Measurements from ENCODE around the gene ZNF487. TPM values are rescaled to one million over a fixed set of nuclear protein-coding genes. Genes with fewer than 3 reads are reported as not detected.

Gene ZNF487
- total RNA-seq, 4 donors from 2014 or later: 6.5 to 16.0 (median 10.8) TPM

DNA sequence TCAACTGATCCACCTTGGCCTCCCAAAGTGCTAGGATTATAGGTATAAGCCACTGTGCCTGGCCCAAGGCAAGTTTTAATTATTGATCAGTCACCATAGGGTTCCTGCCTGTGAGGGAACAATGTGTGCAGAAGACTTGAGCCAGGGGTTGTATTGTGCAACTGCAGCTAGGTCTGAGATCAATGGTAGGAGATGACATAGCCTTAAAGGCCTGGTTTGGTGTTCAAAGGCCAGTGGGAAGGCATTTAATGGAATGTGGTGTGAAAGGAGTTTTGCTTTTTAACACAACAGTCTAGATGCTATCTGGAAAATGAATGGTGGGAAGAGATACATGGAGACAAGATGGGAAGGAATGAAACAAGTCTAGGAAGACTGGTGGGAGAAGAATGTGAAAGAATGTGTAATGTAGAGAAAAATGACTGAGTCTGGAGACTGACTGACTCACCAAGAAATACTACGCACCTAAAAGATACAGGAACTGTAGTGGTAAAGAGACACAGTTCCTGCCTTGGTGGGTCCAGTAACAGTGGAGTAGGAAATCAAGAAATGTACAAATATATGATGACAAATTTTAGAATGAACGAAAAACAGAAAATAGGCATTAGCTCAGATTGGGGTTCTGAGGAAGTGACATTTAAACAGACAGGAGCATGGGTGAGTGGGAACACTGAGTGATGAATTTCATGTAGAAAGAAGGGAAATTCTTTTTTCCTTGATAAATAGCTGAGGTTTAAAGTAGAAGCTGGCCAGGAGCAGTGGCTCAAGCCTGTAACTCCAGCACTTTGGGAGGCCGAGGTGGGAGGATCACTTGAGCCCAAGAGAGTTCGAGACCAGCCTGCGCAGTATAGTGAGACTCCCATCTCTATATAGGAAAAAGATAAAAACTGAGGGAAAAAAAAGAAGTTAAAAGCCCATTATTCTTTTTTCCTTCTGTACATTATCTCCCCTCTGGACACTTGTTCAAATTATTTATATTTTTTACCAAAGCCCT is 37.3 kb upstream of the ZNF487 start:
- WGBS: 83% methylated on average over 5 of the region's 5 CpGs
- H3K4me1 ChIP-seq: peaks cover 84% of the 10 kb centered on the region
- H3K27me3 ChIP-seq: no peaks in the 10 kb centered on the region
- peak overlapping the region; percentile 29 for H3K27ac ChIP-seq
- no peaks in the 10 kb centered on the region for H3K9me3 ChIP-seq
- H3K36me3 ChIP-seq: peaks cover 10% of the 10 kb centered on the region
- TF ChIP-seq POLR2AphosphoS5 (IDR thresholded peaks at IDR 0.05) (no peak), CTCF (IDR thresholded peaks at IDR 0.05) (no peak), EP300 (IDR thresholded peaks at IDR 0.05) (no peak), POLR2A (IDR thresholded peaks at IDR 0.05) (no peak)
- no peak overlapping the region for H3K4me3 ChIP-seq
- no peak for DNase-seq (ENCODE audit: low spot score in 2 of 2)

GRCh38 chr10:43401627-43402026 is 35.3 kb upstream of the ZNF487 start:
- TF ChIP-seq CTCF (IDR thresholded peaks at IDR 0.05) (no peak), POLR2A (IDR thresholded peaks at IDR 0.05) (no peak), EP300 (IDR thresholded peaks at IDR 0.05) (no peak), POLR2AphosphoS5 (IDR thresholded peaks at IDR 0.05) (no peak)
- no peak overlapping the region for H3K4me3 ChIP-seq
- peaks cover 86% of the 10 kb centered on the region for H3K4me1 ChIP-seq
- no peak for DNase-seq (ENCODE audit: low spot score in 2 of 2)
- no peaks in the 10 kb centered on the region for H3K27me3 ChIP-seq
- no peaks in the 10 kb centered on the region for H3K9me3 ChIP-seq
- 97% methylated on average over 2 of the region's 2 CpGs for whole genome bisulfite sequencing
- H3K36me3 ChIP-seq: peaks cover 6% of the 10 kb centered on the region
- H3K27ac ChIP-seq: no peak overlapping the region

- Histone ChIP-seq H3K36me3 (peaks cover 6% of the 10 kb centered on the region), H3K27me3 (no peaks in the 10 kb centered on the region), H3K9me3 (no peaks in the 10 kb centered on the region), H3K4me3 (no peak overlapping the region), H3K27ac (no peak overlapping the region), H3K4me1 (peaks cover 88% of the 10 kb centered on the region)
- DNase-seq (ENCODE audit: low spot score in 2 of 2): no peak
- TF ChIP-seq EP300 (IDR thresholded peaks at IDR 0.05) (no peak), POLR2AphosphoS5 (IDR thresholded peaks at IDR 0.05) (no peak), POLR2A (IDR thresholded peaks at IDR 0.05) (no peak), CTCF (IDR thresholded peaks at IDR 0.05) (no peak)
- 58% methylated on average over 4 of the region's 4 CpGs for WGBS
These were observed 34.7 kb upstream of the ZNF487 start for GRCh38 chr10:43402176-43402575.

- TF ChIP-seq CTCF (IDR thresholded peaks at IDR 0.05): no peak
- TF ChIP-seq EP300 (IDR thresholded peaks at IDR 0.05): no peak
- no peak for TF ChIP-seq POLR2A (IDR thresholded peaks at IDR 0.05)
- TF ChIP-seq POLR2AphosphoS5 (IDR thresholded peaks at IDR 0.05): no peak
- peaks cover 6% of the 10 kb centered on the region for H3K36me3 ChIP-seq
- no peaks in the 10 kb centered on the region for H3K27me3 ChIP-seq
- no peak overlapping the region for H3K27ac ChIP-seq
- 73% methylated on average over 7 of the region's 7 CpGs for WGBS
- H3K4me3 ChIP-seq: no peak overlapping the region
- H3K4me1 ChIP-seq: peaks cover 81% of the 10 kb centered on the region
- H3K9me3 ChIP-seq: no peaks in the 10 kb centered on the region
- no peak for DNase-seq (ENCODE audit: low spot score in 2 of 2)
These were observed 33.9 kb upstream of the ZNF487 start for GRCh38 chr10:43402880-43403452.
